GM18498 (cell line): ENCODE data around the gene AGRP.

ENCODE experiments used
- ATAC-seq: cut with Tn5 transposase; IDR thresholded peaks from one replicate; pipeline ENCODE4 v1.9.1; 2021; ENCODE audit warnings: mild to moderate bottlenecking, moderate library complexity; ENCODE audit not compliant: unreplicated experiment

The AGRP gene

DNA sequence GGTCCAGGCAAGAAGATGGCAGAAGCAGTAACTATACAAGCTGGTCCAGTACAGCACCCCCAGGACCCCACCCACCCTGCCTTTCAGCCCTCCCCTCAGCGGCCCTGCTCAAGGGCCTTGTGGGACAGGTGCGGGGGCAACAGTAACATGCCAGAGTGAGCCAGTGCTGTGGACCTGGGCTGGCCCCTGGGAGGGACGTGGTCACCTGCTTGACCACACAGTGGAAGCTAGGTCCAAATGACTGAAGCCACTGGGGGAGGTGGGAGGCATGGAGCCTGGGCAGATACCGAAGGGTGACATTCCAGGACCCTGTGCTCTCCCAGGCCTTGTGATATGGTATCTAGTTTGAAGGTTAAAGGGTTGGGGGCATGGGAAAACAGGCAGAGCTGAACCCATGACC, 19.7 kb downstream of the AGRP start:
- no peak for ATAC-seq

DNA sequence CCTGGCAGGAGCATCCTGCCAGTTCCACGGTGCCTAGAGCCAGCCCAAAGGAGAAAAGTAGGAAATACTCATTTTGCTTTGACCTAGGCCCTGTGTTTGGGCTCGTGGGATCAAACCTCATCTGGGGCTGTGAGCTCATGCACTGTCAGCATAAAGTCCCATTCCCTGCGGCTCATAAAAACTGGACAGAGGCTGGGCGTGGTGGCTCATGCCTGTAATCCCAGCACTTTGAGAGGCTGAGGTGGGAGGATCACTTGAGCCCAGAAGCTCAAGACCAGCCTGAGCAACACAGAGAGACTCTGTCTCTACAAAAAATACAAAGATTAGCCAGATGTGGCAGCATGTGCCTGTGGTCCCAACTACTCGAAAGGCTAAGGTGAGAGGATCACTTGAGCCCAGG, 20.3 kb downstream of the AGRP start:
- ATAC-seq: no peak

DNA sequence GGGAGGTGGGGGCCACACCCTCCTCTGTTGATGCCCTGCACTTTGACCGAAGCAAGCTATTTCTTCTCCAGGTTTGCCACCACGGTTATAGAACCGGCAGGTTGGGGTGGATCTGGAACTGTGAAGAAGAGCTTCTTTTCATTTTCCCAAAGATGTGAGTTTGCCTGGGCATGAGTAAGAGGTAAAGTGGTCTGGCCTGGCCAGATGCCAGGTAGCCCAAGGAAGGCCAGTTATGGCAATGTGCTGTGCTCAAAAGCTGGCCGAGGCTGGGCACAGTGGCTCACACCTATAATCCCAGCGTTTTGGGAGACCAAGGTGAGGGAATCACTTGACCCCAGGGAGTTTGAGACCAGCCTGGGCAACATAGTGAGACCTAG, 21.1 kb downstream of the AGRP start:
- ATAC-seq: no peak

DNA sequence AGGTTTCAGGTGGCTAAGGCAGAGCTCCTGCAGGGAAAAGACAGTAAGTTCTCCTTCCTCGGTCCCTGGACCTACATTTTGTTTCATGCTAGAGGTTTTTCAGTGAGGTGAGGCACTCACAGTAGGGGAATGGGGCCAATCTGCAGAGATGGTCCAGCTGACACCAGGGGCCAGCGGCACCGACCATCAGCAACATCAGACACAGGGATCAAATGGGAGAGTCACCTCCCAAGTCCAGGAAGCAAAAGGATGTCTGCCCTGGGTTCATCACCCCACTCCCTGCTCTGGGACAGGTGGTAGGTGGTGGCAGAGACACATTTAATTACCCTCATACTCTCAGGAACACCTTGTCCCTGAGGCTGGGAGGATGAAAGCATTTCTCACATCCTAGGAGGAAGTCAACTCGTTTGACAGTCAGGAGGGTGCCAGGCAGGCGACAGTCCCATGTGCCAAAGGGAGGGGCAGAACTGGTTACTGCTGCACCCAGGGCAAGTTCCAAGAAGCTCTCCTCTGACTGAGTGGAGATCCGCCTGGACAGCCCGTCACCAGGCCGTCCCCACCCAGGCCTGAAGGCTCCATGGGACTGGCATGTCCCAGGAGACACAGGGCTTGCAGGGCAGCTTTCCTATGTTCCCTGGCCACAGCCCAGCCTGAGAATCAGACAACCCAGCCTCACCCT, 21.6 kb downstream of the AGRP start:
- no peak for ATAC-seq

DNA sequence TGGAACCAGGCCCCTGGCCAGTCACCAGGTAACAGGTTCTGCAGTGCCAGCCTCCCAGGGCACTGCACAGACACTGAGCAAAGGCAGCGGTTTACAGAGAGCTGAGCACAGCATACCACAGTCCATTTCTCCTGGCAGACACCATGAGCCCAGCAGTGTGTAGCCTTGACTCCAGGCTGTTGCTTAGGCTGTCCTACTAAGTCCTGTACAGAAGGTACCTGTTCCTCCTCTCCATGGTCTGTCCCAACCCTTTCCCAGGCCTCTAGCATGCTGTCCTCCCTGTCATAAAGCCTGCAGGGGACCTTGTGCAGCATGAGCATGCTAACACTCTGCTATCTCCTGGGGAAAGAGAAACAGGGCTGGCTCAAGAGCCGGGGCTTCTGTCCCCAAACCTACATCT, 22.4 kb downstream of the AGRP start:
- ATAC-seq: no peak

DNA sequence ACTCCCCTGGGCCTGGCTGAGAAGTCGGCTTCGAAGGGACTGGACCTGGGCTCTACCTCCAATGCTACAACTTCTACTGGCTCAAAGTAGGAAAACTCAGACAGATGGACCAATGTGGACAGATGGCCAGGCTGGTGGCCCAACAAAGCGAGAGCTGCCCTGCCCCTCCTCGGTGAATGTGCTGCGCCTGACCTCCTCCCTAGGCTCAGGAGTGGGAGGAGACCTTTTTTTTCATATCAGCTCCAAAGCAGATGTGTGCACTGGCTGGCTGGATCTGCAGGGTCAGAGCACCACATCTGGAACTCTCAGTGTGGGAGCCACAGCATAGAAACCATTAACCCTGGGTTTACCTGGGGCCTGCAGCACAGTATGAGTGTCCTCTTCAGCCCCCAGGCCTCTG, 23.2 kb downstream of the AGRP start:
- no peak for ATAC-seq

DNA sequence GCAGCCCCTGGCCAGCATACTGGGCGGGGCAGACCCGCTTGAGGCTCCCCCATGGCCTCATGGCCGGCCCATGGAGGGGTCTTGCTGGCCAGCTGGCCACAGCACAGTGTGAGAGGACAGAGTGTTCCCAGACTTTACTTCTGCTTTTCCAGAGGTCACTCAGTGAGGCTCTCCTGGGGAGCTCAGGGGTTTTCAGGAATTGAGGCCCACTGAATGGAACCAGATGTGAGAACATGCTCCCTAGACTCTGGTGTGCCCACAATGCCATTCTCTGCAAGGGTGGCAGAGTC, 23.5 kb downstream of the AGRP start:
- no peak for ATAC-seq

DNA sequence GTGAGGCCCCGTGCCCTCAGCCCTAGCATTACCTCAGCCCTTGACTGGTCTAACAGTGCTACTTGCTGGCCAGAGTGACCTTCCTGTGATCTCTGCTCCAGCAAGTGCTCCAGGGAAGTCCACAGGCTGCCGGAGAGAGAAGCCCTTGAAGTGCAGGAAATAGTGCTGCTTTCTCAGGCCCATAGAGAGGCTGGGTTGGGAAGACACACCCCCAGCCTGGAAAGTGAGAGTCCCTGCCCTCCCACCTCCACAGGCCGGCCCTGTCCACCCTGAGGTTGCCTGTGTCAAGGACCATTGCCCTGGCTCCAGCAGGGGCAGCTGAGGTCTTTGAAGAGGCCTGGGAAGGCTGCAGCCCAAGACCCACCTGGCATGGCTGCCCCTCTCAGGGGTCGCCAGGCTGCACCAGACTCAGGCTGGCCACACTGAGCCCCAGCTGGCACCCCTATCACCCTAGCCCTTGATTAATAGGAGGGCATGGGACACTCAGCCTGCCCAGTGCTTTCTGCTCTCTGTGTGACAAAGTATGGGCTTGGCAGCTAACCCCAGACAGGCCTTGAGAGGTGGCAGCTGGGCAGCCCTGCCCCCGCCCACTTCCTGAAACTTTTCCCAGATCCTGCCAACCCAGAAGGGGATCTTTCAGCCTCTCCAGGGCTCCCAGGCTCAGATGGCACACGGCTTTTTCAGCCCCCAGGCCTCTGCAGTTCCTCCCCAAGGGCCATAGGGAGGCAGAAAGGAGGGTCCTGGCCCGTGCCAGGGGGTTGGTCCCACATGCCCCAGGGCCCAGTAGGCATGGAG, 24.1 kb downstream of the AGRP start:
- ATAC-seq: no peak

DNA sequence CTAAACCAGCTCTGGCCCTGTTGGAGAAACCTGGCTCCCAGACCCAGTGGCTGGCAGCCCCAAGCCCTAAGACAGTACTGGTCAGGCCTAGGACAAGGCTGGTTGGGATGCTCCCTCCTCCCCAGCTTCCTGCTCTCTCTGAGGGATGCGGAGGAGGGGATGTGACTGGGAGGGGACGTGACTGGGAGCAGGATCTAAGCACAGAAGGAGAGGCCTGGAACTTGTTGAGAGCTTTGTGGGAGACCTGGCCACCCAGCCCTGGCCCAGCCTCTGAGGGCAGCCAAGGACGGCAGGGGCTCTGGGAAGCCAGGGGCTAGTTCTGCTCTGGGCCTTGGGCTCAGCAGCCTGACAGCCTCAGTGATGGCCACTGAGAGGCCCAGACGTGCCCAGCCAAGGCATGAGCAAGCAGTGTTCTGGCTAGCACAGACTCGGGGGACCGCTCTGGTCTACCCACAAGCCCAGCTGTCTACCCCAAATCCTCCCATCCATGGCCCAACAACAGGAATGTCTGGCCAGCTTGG, 25.2 kb downstream of the AGRP start:
- no peak for ATAC-seq

DNA sequence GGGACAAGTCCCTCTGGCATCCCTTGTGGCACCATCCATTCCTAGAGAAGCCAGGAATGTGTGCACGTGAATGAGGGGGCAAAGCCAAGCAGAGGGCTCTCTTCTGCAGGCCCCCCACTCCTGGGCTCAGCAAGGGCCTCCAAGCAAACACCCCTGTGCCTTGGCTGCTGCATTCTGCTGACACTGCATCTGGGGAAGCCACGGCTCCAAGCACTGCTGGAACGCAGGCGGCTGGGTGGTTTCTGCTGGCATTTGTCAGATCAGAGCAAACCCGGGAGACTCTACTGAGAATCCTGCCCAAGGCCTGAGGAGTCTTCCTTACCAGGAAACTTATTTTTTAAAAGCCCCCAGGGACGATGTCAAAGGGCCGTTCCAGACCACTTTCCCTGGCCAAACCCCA, 25.7 kb downstream of the AGRP start:
- ATAC-seq: no peak

DNA sequence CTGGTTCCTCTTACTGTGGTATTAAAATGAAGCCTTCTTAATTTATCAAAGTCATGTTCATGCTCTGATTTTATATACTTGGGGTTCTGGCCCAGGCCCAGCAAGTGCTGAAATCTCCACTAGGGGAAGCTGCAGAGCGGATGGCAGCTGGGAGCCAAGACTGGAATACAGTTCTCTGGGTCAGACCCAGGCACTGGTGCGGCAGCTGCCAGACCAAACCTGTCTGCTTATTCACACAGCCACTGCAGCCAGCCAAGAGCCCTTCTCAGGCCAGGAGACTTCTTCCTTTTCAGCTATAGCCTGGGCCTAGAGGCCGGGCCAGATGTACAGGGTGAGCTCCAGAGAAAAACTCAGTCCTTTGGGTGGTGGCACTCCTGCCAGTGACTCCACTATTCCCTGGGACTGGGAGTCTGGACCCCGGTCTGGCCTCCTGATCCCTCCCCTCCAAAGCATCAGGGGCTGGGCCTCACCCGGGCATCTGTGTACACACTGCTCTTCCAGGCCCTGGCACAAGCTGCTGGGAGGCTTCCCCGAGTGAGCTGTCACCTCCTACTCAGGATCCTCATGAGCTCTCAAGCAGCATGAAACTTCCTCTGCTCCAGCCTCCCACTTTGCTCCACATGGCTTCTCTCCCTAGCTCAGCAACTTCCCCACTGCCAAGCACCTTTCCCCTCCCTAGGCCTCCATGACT, 26.8 kb downstream of the AGRP start:
- ATAC-seq: no peak

DNA sequence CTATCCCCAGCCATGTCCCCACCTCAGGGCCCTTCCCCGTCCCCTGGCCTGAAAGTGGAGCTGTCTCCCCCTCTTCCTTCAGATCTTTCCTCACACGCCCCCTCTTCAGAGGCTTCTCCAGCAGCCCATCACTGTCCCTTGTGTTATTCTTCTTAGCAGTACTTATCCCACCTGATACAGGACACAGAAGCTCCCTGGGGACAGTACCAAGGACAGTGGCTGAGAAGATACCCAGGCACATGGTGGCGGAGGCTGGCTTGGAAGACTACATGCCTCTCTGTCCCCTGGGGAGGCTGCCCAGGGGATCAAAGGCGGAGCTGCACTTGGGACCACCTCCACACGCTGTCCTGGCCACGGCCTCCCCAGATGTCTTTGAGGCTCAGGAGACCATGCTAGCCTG, 28.5 kb downstream of the AGRP start:
- ATAC-seq: no peak

DNA sequence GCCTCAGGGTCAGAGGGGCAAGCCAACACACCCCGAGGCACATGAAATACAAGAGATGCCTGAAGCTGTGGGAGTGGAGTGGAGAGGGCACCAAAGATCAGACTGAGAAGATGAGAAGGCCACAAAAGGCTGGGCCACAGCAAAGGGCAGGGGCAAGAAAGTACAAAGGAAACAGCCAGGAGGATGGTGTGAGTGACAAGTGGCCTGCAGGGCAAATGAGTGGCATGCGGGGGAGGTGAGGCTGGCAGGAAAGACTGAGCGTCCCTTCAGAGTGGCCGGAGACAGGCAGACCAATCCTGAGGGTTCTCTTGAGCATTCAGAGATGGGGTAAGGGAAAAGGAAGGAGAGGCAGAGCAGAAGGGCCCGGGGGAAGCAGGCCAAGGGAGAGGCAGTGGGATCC, 29.2 kb downstream of the AGRP start:
- no peak for ATAC-seq

DNA sequence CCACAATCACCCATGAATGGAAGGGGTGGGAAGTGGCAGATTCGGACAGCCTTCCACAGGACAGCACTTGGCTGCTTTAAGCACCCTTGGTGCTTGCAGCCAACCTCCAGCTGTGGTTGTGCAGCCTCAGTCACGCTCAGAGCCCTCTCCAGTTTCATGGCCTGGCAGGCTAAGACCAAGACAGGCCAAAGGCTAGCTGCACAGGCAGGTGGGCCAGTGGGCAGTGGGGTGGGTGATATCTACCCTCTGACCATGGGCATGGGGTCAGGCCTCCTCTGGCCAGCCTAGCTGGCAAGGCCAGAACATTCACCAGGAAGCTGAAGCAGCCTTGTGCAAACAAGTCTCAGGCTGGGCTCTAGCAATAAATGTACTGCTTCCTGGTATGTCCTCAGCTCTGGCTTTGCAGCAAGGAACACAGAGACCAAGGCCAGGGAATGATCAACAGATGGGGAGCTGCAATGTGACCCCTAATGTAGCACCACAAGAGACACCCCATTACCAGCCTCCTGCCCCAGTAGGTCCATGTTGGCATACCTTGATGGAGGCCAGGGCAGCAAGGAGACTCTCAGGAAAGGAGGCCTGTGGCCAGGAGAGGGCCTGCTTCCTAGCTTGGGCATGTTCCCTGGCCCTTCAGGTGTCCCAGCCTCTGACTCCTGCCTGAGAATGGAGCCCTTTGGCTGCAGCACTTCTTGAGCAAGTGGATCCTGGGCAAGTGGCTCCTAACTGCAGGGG, 31.5 kb downstream of the AGRP start:
- ATAC-seq: no peak

DNA sequence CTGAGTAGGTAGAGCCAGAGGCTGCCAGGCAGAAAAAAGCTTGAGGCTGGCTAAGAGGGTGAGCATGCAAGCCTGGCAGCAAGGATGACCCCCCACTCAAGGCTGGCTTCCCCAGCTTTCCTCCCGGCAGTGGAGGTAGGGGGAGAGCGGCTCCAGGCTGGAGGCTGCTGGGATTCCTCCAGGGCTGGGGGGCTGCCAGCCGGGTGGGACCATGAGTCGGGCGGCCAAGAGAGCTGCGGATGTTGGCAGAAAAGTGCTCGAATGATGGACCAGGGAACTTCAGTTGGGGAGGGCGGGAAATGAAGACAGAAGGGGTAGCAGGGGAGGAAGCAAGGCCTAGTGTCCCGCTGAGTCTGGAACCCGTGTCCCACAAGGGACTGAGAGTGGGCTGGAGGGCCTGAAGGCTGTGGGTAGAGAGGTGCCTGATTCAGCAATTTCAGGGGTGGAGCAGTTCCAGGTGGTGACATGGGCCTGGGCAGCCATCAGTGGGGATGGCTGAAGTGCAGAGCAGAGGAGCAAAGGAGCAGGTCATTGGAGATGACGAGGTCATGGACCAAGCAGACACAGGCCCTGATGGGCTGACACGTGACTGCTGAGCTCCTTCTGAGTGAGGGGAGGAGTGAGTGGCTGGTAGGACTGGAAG, 32.2 kb downstream of the AGRP start:
- ATAC-seq: no peak

DNA sequence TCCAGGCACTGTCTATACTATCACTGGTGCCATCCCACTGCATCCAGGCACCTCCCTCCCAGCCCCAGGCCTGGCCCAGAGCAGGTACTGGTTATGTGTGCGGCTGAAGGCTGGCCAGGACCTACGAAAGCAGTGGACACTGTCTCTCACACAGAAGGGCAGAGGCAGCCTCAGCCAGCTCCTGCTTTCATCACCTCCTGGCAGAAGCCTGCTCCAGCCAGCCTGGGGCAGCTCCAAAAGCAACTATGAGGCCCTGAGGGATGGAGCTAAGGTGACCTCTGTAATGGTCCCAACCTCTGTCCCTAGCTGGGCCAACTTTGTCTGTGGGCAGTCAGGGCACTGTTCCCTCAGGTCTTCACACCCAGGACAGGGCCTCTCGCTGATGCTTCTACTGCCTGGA, 33.6 kb downstream of the AGRP start:
- no peak for ATAC-seq

DNA sequence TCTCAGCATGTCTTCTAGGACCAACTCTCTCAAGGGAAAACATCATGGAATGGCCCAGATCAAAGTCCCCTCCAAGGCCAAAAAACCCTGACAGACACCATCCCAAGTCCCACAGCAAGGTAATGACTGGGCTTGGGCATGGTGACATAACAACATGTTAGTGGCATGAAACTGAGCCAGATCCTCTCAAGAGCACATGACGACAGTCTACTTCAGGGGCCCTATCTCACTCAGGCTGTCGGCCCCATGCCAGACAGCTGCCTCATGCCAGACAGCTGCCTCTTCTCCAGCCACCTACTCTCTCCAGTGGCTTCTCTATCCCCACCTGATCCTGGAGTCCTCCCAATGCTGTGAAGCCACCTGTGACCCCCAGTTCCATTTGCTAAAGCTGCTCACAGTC, 34.0 kb downstream of the AGRP start:
- ATAC-seq: no peak

DNA sequence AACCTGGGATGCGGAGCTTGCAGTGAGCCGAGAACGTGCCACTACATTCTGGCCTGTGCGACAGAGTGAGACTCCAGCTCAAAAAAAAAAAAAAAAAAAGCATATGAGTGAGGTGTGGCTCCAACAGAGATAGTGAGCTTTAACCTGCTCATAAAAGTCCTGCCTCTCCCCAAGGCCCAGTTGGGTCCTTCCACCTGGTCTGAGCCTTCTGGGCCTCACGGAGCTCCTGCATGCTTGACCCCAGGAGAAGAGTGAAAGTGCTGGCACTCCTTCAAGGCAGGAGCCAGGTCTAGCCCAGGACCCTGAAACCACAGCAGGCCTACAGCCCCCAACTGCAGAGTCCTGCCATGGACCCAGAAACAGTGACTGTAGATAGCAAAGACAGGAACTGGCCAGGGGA, 34.8 kb downstream of the AGRP start:
- ATAC-seq: no peak

DNA sequence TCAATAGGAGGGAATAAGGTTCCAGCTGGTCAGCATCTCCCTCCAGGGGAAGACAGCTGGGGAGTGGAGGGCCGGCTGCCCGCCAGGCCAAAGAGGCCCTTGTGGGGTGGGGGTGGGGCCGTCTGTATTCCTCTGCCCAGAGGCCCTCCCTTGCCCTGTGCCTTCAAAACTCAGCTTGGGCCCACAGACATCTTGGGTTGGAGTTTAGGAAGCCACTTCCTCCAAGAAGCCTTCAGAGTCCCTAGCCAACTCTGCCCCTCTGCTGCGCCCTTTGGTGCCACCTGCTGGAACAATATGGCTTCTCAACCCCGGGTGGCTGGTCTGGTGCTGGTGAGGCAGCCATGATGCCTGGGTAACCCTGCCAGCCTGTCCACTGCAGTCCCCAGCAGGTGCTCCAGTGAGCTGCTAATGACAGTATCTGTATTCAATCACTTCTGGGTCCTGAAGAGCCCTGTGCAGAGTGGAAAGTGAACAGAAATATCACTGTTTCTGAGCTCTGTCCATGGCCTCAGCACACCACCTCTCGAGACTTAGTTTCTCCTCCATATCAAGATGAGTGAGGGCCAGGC, 35.8 kb downstream of the AGRP start:
- ATAC-seq: no peak

DNA sequence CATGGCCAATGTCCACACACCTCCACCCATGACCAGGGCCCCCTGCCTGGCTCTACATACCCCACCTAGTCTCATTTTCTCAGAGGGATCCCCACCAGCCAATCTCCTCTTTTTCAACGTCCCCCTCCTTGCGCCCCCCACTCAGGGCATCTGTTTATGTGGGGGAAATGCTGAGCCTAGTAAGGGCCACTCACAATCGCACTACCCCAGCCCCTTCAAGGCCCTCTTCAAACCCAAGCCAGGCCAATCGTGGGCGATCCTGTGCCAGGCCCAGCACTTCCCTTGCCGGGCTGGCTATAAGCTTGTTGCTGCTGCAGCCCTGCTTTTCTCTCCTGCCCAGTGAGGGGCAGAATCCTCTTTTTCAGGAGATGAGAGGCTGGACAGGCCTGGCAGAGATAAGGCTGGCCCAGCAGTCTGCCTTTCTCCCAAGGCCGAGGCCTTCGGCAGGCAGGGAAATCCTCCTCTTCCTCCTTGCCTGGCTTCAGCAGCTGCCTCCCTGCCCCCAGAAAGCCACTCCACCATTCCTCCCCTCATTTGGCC, 36.3 kb downstream of the AGRP start:
- no peak for ATAC-seq
